Tibial nerve (tissue), 4 donors: ENCODE data around the gene RNF130. TPM values are rescaled to one million over a fixed set of nuclear protein-coding genes. Genes with fewer than 3 reads are reported as not detected.

Experiments used
- DNase-seq, 2 donors: peaks; one replicate each; pipeline ENCODE4 v3.0.0-alpha.2; 2019; ENCODE audit warnings: low spot score in 2 of 2
- H3K27ac ChIP-seq, 4 donors: fragments of 200-600 bp; sonication (generic) in 3 of 4; one replicate each; pipeline ENCODE4 v1.5.1; 2017 to 2019; ENCODE audit warnings: mild to moderate bottlenecking in 1 of 4
- H3K27me3 ChIP-seq, 2 donors: fragments of 200-600 bp; sonication (generic) in 1 of 2; one replicate each; pipeline versions ENCODE4 v1.5.1 to v1.6.0; 2017 to 2019
- H3K36me3 ChIP-seq, 3 donors: fragments of 200-600 bp; sonication (generic); one replicate each; pipeline ENCODE4 v1.5.1; 2018 to 2019
- H3K4me1 ChIP-seq, 4 donors: fragments of 200-600 bp; sonication (generic) in 3 of 4; one replicate each; pipeline ENCODE4 v1.5.1; 2017 to 2019
- H3K4me3 ChIP-seq, 4 donors: fragments of 200-600 bp; sonication (generic) in 3 of 4; one replicate each; pipeline ENCODE4 v1.5.1; 2017 to 2019; ENCODE audit warnings: mild to moderate bottlenecking in 1 of 4, moderate library complexity in 1 of 4
- H3K9me3 ChIP-seq, 4 donors: fragments of 200-600 bp; sonication (generic) in 3 of 4; one replicate each; pipeline ENCODE4 v1.5.1; 2017 to 2019
- EP300 ChIP-seq, 2 donors: sonication (generic); formaldehyde crosslinking; IDR thresholded peaks; one replicate each; pipeline ENCODE4 v1.6.1; 2017; ENCODE audit warnings: antibody characterized with exemption in 2 of 2, mild to moderate bottlenecking in 1 of 2
- POLR2A ChIP-seq, 2 donors: fragments of 450-650 bp; IDR thresholded peaks; one replicate each; pipeline ENCODE4 v1.6.1; 2017; ENCODE audit warnings: antibody characterized with exemption in 2 of 2, mild to moderate bottlenecking in 2 of 2, moderate library complexity in 2 of 2
- WGBS, 2 donors: methylation state at CpG; one replicate each; pipeline ENCODE4 v1.1.5; 2018; 5-methylcytosine and 5-hydroxymethylcytosine counted together
- total RNA-seq, 4 donors: library from RNA; depleted of rRNA; stranded (reverse); fragments of >200 nt; gene quantifications; one replicate each; pipeline ENCODE4 v1.1.0, GENCODE V29; 2016
- TF ChIP-seq, protein P1 (sequence below), 5 experiments: fragments of 200-600 bp in 3 of 5; fragments of 450-650 bp in 2 of 5; sonication (generic) in 3 of 5; IDR thresholded peaks; one replicate each; pipeline ENCODE4 v1.5.1; 2016 to 2019; ENCODE audit warnings: antibody characterized with exemption in 5 of 5, mild to moderate bottlenecking in 3 of 5, moderate library complexity in 2 of 5

The RNF130 gene
- total RNA-seq, 4 donors from 2014 or later, result 121 to 150 (median 143) TPM

DNA sequence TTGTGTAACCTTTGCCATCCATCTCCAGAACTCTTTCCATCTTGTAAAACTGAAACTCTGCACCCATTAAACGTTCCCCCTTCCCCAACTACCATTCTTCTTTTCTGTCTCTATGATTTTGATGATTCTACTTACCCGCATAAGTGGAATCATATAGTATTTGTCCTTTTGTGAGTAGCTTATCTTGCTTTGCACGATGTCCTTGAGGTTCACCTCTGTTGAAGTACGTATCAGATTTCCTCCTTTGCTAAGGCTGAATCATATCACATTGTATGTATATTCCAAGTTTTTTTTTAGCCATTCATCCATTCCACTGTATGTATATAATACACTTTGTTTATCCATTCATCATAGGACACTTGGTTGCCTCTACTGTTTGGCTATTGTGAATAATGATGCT lies 2.9 kb upstream of the RNF130 start:
- H3K4me3 ChIP-seq, result no peak overlapping the region
- no peak for TF ChIP-seq POLR2A (IDR thresholded peaks at IDR 0.05)
- TF ChIP-seq, protein P1, sequence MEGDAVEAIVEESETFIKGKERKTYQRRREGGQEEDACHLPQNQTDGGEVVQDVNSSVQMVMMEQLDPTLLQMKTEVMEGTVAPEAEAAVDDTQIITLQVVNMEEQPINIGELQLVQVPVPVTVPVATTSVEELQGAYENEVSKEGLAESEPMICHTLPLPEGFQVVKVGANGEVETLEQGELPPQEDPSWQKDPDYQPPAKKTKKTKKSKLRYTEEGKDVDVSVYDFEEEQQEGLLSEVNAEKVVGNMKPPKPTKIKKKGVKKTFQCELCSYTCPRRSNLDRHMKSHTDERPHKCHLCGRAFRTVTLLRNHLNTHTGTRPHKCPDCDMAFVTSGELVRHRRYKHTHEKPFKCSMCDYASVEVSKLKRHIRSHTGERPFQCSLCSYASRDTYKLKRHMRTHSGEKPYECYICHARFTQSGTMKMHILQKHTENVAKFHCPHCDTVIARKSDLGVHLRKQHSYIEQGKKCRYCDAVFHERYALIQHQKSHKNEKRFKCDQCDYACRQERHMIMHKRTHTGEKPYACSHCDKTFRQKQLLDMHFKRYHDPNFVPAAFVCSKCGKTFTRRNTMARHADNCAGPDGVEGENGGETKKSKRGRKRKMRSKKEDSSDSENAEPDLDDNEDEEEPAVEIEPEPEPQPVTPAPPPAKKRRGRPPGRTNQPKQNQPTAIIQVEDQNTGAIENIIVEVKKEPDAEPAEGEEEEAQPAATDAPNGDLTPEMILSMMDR (IDR thresholded peaks at IDR 0.05), result no peak
- TF ChIP-seq EP300 (IDR thresholded peaks at IDR 0.05), result no peak
- H3K36me3 ChIP-seq, result no peaks in the 10 kb centered on the region
- H3K4me1 ChIP-seq, result peaks cover 0 to 16% (median 6%) of the 10 kb centered on the region in 4 donors
- 83% methylated on average over 4 of the region's 4 CpGs for WGBS, 2 donors
- H3K27me3 ChIP-seq, result no peaks in the 10 kb centered on the region
- H3K27ac ChIP-seq, result no peak overlapping the region
- H3K9me3 ChIP-seq, result peaks cover 0 to 5% (median 0%) of the 10 kb centered on the region in 4 donors
- DNase-seq, result no peak

DNA sequence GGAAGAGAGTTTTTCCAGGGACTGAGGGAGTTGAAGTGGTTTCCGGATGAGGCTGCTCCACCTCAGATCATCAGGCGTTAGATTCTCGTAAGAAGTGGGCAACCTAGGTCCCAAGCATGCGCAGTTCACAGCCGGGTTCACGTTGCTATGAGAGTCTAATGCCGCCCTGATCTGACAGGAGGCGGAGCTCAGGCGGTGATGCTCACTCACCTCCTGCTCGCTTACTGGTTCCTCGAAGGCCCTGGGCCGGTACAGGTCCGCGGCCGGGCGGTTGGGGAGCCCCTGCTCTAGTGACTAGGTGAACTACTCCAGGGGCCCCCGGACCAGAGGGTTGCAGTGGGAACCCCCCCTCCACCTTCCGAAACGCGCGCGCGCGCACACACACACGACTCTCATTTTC lies 997 bp upstream of the RNF130 start:
- Histone ChIP-seq H3K4me3 (peak overlapping the region in 1 of 4 donors; percentile 95), H3K36me3 (no peaks in the 10 kb centered on the region), H3K4me1 (peaks cover 0 to 35% (median 18%) of the 10 kb centered on the region in 4 donors), H3K27ac (peak overlapping the region; percentile 91 to 98 (median 96)), H3K27me3 (no peaks in the 10 kb centered on the region), H3K9me3 (peaks cover 0 to 5% (median 0%) of the 10 kb centered on the region in 4 donors)
- TF ChIP-seq, protein P1 (IDR thresholded peaks at IDR 0.05), result no peak
- no peak for TF ChIP-seq POLR2A (IDR thresholded peaks at IDR 0.05)
- WGBS, 2 donors, result 80 to 86% methylated on average over 23 to 25 of the region's 25 CpGs
- DNase-seq, result no peak

DNA sequence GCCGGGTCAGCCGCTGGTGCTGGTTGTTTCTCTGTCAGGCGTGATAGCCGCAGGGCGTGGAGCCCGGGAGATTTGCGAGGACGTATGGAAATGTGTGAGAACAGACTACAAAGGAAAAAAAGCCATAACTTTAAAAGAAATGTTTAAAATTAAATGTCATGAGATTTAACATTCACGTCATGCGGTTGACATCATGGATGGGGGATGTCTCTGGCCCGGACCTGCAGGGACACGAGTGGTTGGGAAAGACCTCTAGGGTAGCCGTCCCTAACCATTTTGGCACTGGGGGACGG lies 643 bp upstream of the RNF130 start:
- H3K4me1 ChIP-seq, result peaks cover 0 to 39% (median 19%) of the 10 kb centered on the region in 4 donors
- TF ChIP-seq EP300 (IDR thresholded peaks at IDR 0.05) (no peak), POLR2A (IDR thresholded peaks at IDR 0.05) (no peak)
- TF ChIP-seq, protein P1 (IDR thresholded peaks at IDR 0.05), result no peak
- peak overlapping the region in 3 of 4 donors; percentile 88 to 95 (median 91) for H3K4me3 ChIP-seq
- no peaks in the 10 kb centered on the region for H3K36me3 ChIP-seq
- no peak for DNase-seq
- peaks cover 0 to 5% (median 0%) of the 10 kb centered on the region in 4 donors for H3K9me3 ChIP-seq
- no peaks in the 10 kb centered on the region for H3K27me3 ChIP-seq
- 16 to 17% methylated on average over 14 of the region's 14 CpGs for WGBS, 2 donors
- H3K27ac ChIP-seq, result peak overlapping the region; percentile 91 to 98 (median 96)

DNA sequence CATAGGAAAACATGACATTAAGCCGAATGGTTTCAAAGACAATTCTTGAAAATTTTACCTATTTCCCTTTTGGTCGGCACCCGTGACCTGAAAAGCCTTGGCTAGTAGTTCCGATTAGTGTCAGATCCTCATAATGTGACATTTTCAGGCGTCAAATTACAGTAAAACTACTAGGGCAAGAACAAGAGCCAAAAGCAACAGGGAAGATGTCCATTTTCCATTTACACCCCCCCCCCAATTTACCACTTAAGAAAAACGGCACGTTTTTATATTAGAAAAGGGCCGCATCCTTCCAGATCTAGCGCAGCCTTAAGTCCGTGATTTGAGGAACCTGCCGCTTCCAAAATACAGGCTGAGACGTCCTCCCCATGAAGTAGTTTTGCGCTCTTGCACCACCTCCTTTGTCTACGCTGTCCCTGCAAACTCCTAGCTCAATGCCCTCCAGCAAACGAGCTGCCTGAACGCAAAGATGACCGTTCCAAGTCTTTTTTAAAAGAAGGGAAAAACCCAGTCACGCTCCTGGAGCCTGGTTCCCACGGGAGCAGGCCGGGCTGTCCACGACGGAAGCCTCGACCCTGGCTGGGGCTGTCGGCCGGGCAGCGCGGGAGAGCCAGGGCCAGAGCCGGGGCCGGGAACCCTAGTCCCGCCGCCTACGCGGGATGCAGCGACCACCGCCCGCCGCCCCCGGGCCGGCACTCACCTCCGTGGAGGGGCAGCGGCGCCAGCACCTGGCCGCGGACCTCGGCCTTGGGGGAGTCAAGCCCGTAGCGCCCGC lies 616 bp downstream of the RNF130 start:
- DNase-seq, result peak in 1 of 2 donors; percentile 39

DNA sequence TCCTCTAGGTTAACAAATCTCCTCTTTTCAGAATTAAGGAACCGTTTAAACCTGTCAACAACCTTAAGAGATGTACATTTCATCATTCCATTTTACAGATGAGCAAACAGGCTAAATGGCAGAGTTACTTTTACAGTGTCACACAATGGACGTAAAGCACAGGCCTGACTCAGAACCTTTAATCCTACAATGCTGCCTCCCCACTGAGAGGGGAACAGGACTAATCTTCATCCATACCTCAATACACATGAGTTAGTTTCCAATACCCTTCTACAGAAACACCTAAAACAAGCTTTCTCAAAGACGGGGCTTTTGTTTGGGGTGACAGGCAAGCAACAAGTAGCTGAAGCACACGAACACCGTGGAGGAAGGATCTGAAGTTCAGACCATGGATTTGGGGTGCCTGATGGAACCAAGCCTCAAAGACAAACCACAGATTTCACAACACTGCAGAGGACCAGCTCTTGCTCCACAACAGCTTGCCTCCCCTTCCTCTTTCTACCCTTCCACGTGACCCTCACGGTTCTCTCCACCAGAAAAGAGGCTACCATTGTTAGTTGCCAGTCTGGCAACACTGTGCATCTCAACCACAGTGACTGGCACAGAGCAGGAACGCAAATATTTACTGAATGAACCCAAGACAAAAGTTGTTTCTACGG lies 1.8 kb downstream of the RNF130 start:
- peaks cover 0 to 5% (median 0%) of the 10 kb centered on the region in 4 donors for H3K9me3 ChIP-seq
- no peaks in the 10 kb centered on the region for H3K27me3 ChIP-seq
- DNase-seq, result peak in 1 of 2 donors; percentile 70
- H3K27ac ChIP-seq, result peak overlapping the region; percentile 91 to 99 (median 96)
- H3K36me3 ChIP-seq, result no peaks in the 10 kb centered on the region
- H3K4me1 ChIP-seq, result peaks cover 0 to 43% (median 22%) of the 10 kb centered on the region in 4 donors
- WGBS, 2 donors, result 25 to 33% methylated on average over 9 of the region's 9 CpGs
- TF ChIP-seq, protein P1 (IDR thresholded peaks at IDR 0.05), result no peak
- TF ChIP-seq EP300 (IDR thresholded peaks at IDR 0.05) (peak in 1 of 2 donors; percentile 84), POLR2A (IDR thresholded peaks at IDR 0.05) (peak; percentile 21 to 44)
- H3K4me3 ChIP-seq, result peak overlapping the region; percentile 73 to 95 (median 90)

More for the DNA sequence above, 616 bp downstream of the RNF130 start:
- no peaks in the 10 kb centered on the region for H3K27me3 ChIP-seq
- TF ChIP-seq POLR2A (IDR thresholded peaks at IDR 0.05), result peak in 1 of 2 donors; percentile 8
- no peak for TF ChIP-seq EP300 (IDR thresholded peaks at IDR 0.05)
- H3K4me1 ChIP-seq, result peaks cover 0 to 43% (median 22%) of the 10 kb centered on the region in 4 donors
- 2% methylated on average over 18 to 37 of the region's 48 CpGs for WGBS, 2 donors
- H3K9me3 ChIP-seq, result peaks cover 0 to 5% (median 0%) of the 10 kb centered on the region in 4 donors
- H3K36me3 ChIP-seq, result no peaks in the 10 kb centered on the region
- H3K4me3 ChIP-seq, result peak overlapping the region; percentile 73 to 95 (median 90)
- H3K27ac ChIP-seq, result peak overlapping the region; percentile 91 to 99 (median 96)
